Ramos (cell line): Measurements from ENCODE around the gene RAPGEF1.

Experiments used
- in situ Hi-C: fragments of 300-500 bp; cut with MboI; formaldehyde crosslinking; loops from one replicate; pipeline ENCODE4 v1.14.3; 2022; ENCODE audit warnings: low sequenced_read_pairs; ENCODE audit not compliant: unreplicated experiment

RAPGEF1 gene

DNA sequence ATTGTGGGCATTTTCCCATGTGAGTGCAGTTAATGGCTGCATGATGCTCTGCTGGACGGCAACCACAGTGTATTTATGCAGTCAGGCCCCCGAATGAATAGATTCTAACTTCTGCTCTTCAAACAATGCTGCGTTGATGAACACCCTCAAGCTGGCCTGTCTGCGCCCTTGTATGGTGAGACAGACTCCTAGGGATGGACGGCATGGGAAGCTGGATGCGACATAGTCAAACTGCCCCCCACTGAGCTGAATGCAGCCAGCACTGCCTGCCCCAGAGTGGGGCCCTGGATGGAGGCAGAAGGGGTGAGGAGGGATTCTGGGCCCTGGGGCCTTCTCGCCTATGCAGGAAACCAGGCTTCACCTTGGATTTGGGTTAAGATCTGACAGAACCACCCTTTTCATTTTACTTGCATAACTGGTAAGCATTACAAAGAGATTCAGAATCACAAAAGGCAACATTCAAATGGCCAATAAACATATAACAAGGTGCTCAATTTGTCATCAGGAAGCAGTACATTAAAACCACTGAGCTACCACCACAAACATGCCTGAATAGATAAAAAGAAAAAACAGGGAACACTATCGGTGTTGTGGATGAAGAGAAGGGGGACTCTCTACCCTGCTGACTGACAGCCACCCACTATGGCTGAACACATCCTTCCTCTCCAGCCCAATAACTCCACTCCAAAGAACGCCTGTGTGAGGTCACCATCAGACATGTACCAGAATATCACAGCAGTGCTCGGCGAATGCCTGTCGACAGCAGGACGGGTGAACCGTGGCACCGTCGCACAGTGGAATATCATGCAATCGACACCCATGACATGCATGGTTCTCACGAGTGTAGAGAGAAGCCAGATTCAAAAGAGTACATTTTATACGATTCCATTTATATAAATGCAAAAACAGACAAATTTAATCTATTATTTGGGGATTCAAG lies 79.1 kb downstream of the RAPGEF1 start:
- in situ Hi-C loops: loop anchor here (25.0 kb wide), 1 partner anchor 727 kb away; no protein-coding TSS in a partner anchor

DNA sequence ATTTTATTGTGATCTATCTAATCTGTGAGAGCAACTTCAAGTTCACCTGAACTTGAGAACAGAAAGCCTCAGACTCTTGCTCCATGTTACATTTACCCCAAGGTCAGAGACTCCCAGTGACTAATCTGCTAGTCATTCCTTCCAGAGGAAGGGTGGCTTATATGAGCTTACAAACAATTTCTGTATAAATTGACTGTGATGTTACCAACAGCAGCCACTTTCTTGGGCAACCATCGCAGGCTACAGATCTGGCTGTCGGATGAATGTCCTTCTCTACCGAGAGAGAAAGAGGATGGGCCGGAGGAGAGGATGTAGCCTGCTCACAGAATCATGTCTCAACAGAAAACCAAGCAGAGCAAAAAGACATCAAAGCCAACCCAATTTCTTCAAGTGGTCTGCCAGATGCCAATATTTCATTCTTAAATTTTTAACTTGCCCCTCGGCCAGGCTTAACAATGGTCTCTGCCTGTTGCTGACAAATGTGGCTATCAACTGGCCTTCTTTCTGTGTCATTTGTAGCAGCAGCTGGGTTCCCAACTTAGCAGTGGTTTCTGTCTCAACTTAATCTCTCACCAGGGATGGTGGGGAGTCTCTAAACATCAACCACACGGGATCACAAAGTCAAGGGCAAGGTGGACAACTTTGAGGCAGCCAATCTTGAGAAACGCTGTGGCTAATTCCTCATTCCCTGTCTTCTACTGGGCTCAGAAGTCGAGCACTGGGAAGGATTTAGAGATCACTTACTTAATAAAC lies 81.3 kb downstream of the RAPGEF1 start:
- in situ Hi-C loops: loop anchor here (5.0 to 25.0 kb wide), 2 partner anchors 84 to 729 kb away; partner anchors contain the start of gene RAPGEF1

DNA sequence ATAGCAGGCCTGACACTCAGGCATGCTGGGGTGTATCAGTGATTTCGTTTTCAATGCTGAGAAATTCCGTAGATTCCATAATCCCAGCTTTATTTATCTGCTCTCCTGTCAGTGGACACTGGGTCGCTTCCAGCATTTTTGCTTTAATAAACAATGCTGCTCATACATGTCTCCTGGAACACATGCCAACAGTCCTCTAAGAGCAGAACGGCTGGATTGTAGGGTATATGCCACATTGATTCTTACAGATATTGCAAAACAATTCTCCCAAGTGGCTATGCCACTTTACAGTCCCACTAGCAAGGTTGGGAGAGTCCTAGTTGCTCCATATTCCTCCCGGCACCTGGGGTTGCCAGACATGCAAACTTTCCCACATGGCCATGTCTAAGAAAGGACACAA lies 81.9 kb downstream of the RAPGEF1 start:
- in situ Hi-C loops: loop anchor here (5.0 to 25.0 kb wide), 2 partner anchors 84 to 729 kb away; partner anchors contain the start of gene RAPGEF1

DNA sequence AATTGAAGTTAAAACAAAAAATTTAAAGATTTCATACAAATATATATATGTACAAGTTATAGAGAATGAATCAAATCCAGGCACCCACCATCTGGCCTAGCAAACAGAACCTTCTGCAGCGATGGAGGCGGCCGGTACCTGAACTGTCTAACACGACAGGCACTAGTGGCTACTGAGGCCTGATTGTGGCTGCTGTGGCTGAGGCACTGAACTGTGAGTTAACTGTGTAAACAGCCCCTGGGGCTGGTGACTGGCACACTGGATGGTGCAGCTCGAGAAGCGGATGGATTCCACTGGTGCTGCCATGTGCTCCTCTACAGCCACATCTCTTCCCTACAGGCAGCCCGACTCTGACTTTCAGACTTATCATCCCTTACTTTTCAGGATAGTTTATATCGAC lies 82.4 kb downstream of the RAPGEF1 start:
- in situ Hi-C loops: loop anchor here (5.0 to 25.0 kb wide), 2 partner anchors 85 to 730 kb away; partner anchors contain the start of gene RAPGEF1

DNA sequence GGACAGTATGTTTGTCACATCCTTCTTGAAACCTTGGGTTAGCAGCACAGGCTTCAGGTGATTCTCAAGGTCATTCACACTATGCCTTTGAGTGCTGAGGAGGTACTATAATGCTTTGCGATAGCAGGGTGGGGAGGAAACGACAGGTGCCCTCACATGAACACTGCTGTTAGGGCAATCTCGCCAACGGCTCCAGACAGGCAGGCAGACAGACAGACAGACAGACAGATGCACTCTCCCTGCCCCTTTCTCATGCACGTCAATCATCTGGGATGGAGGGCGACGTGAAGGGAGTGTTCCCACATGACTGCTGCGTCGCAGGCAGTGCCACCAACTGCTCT lies 82.9 kb downstream of the RAPGEF1 start:
- in situ Hi-C loops: loop anchor here (5.0 to 25.0 kb wide), 2 partner anchors 85 to 730 kb away; partner anchors contain the start of gene RAPGEF1

DNA sequence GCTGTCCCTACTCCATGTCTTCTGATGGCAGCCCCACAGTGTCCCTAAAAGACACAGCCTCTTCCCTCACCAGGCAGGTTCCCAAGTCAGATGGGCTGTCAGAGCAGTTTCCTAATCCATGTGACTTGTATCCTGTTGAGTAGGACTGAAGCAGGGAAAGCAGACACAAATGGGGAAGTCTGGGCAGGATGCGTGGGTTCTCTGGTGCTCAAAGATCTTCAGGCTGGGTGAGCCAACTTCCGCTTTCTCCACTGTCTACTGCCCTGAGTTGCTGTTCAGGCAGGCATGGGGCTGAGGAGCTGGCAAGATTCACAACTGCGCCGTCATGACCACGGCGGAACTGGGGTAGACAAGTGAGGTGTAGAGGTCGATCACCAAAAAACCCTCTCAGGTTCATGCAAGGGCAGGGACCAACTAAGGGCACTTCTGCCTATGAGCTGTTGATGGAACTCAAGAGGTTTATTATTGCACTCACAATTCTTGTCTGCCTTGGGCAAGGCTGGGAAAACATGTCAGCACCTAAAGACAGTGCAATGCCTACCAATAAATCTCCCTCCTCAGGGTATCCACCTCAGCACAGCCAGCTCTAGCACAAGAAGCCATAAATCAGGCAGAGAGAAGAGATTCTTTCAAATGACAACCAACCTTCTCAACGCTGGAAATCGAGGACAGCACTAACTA lies 83.4 kb downstream of the RAPGEF1 start:
- in situ Hi-C loops: loop anchor here (5.0 to 25.0 kb wide), 2 partner anchors 86 to 731 kb away; partner anchors contain the start of gene RAPGEF1

DNA sequence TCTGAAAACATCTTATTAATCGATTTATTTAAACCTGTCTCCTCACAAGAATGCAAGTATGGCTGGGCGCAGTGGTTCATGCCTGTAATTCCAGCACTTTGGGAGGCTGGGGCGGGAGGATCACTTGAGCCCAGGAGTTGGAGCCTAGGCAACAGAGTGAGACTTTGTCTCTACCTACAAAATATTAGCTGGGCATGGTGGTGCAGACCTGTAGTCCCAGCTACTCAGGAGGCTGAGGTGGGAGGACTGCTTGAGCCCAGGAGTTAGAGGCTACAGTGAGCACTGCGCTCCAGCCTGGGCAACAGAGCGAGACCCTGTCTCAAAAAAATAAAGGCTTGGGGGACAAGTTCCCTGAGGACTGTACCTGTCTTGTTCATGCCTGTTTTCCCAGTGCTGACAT lies 85.5 kb downstream of the RAPGEF1 start:
- in situ Hi-C loops: loop anchor here (25.0 kb wide), 1 partner anchor 733 kb away; no protein-coding TSS in a partner anchor

DNA sequence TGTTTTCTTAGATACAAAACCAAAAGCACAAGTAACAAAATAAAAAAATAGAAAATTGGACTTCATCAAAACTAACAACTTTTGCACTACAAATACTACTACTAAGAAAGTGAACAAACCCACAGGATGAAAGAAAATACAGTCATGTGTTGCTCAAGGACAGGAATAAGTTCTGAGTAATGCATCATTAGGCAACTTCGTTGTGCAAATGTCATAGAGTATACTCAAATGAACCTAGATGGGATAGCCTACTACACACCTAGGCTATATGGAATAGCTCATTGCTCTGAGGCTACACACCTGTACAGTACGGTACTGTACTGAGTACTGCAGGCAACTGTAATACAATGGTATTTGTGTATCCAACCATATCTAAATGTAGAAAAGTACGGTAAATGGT lies 88.3 kb downstream of the RAPGEF1 start:
- in situ Hi-C loops: loop anchor here (25.0 kb wide), 1 partner anchor 736 kb away; no protein-coding TSS in a partner anchor

DNA sequence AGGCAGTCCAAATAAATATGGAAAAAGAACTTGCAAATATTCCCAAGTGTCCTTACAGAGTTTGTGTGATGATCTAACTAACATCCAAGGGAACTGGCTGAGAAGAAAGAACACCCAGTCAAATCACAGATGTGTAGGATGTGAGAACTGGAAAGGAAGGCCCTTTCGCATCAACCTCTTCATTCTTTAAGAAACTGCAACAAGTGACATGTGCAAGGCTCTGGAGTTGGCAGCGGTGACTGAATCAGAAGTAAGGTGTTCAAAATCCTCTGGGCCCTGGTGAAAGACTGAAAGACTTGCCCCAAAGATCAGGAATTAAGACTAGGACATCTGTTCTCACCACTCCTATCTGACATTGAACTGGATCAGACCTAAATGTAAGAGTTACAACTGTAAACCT lies 88.7 kb downstream of the RAPGEF1 start:
- in situ Hi-C loops: loop anchor here (25.0 kb wide), 1 partner anchor 736 kb away; no protein-coding TSS in a partner anchor

DNA sequence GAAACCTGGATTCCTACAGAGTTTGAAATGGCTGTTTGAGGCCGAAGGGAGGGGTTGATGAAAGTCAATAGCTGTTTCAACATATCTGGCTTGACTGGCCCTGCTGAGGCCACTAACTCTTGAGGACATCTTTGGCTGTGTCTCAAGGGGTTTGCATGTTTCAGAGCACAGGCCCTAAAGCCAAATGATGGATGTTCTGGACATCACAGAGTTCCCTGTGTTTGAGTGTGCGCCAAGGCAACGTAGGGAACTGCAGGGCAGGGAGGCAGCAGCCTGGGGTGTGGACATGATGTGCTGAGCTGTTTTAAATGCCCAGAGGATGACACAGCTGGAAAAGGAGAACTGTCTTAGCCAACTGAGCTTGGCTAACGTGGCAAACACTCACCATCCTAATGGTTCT lies 89.6 kb downstream of the RAPGEF1 start:
- in situ Hi-C loops: loop anchor here (25.0 kb wide), 1 partner anchor 737 kb away; no protein-coding TSS in a partner anchor

DNA sequence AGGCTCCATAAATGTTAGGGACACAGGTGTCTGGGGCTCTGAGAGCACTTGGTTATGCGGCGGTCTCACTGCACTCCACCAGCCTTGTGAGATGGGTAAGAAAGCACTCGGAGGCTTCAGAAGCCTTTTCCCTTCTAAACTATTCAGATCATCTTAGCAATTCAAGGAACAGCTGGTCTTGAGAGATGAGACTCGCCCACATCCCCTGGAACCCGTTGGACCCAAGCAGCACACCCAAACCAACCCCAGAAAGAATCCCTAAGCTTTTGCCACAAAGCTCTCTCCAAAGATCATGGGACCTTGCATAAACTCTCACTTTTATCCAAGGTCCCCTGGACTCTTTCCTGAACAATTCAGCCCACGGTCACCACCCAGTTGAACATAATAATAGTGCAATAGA lies 90.2 kb downstream of the RAPGEF1 start:
- in situ Hi-C loops: loop anchor here (25.0 kb wide), 1 partner anchor 738 kb away; no protein-coding TSS in a partner anchor

DNA sequence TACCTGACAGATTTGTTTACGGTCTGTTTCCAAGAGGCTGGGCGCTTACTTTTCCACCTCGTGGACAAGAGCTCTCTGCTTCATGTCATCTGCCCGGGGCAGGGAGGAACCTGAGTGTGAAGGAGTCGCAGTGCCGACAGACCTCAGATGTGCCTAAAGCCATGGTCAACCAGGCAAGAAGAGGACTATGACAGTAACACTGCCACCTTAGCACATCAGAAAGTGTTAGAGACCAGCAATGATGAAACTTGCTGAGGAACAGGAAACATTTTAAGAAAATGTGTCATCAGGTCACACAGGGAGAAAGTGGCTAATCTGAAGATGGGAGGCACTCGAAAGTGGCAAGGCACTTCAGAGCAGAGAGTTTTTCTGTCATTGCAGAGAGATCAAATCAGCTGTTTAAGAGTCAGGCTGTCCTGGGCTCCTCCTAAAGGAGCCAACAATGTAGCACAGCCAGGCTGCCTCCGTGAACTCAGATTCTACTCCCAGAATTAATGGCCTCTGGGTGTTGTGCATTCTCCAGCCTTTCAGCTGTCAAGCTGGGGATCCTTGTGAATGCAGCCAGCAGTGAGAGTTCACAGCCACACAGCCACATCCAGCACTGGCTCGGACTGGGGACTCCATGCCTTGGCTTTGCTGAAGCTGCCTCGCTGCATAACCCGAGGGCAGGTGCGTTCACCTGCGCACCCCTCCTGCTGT lies 94.6 kb downstream of the RAPGEF1 start:
- in situ Hi-C loops: no loop called here

DNA sequence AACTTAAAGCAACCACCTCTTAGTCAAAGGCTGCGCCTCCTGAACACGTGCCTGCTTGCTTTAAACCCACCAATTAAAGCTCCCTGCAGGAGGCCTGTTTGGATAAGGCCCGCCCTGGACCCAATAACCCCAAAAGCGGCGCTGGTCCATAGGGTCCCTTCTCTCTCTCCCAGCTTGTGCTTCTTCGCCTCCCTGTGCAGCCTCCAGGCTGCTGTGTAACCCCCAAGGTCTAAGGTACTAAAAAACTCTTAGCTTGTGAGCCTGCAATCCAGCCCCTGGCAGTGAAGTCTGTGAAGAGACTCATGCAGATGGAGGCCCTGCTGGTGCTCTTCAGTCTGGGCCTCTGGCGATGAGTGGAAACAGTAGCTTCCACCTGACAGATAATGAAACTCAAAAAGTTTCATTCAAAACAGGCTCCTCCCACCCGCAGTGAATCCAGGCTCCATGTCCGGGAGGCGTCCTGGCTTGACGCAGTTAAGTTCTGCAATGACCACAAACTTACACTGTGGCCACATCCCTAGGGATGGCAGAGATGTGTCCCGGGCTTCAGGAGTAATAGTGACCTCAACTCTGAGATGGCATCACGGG lies 97.3 kb downstream of the RAPGEF1 start:
- in situ Hi-C loops: no loop called here

DNA sequence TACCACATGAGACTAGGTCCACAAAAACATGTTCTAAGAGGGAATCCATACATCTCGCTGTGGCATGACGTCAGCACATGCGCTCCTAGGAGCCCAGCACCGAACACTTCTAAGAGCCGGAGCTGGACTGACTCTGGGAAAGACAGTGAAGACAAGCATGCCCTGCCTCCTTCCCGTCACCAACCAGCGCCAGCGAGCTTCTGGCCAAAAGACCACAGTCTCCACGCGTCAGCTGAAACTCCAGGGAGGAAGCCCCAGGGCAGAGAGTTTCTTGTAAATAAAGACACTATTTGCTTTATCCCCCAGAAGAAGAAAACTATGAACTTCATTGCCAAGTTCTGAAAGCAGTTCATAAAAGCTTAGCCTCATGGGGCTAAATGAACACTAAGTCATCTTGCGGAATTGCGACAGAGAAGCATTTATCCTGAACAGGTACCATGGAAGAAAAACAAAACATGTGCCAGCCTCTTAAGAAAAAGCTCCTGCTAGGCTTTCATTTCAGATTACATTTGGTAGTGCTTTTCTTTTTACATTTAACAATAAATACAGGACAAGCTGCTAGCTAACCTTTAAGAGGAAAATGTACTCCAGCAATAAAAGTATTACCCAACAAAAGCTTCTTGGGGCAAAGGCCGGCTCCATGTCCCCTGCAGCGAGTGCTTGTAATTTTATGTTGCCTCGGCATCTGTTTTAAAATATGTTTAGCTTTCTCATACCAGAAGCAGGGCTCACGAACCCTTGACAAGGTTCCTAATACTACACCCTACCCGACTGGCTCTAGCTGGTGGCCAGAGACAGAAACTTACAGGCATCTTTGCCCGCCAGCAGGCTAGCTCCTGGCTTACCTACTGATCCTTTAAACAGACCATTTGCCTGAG lies 98.0 kb downstream of the RAPGEF1 start:
- in situ Hi-C loops: no loop called here

DNA sequence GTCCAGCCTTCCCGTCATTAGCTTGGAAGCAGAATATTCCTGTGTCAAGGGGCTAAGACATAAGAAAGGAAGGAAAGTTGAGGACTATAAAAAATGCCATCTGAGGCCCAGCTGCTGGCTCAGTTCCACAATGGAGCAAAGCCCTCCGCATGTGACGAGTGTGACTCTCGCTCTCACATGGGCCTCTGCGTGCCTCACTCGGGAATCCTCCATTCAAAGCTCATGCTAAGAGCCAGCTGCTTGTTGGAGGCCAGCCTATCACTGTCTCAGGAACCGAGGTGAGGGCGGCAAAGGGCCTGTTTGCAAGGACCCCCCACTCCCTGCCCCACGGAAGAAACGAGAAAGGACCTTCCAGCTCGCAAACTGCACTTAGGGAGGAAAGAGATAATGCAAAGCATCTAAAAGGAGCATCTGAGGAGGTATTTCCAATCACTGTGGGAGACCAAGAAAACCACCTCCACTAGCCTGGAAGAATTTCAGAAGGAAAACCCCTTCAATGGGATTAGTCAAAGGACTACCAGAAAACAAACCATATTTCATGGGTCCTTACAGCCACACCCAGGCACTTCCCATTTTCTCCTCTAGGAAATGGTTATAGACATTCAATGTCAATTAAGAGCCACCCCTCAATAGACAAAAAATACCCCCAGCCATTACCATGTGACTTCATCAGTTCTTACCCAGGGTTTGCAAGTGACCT lies 99.3 kb downstream of the RAPGEF1 start:
- in situ Hi-C loops: no loop called here

DNA sequence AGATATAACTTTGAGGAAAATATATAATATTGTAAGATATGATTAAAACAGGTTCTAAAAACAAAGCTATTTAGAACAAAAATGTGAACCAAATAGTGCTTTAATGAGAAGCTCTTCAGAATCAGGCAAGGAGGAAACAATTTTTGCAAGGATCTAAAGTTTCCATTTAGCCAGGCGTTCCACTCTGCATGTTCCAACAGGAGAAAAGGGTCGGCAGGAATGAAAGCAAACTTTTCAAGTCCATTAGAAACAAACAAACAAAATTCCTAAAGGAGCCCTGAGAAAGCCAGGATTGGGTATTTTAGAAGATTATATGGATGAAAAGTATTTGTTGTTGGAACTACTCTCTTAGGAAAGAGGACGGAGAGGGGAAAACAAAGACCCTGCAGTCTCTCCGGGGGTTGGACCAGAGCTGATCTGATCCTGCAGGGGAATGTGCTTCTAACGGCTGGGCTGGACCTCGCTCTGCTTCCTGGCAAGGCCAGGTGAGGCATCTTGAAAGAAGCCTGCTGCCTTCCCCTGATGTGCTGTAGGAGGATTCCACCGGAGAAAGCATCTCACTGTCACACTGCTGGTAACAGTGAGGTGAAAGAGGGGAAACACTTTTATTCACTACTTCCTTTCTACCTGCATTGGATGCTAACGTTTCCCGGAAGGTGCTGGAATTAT lies 100.0 kb downstream of the RAPGEF1 start:
- in situ Hi-C loops: no loop called here

DNA sequence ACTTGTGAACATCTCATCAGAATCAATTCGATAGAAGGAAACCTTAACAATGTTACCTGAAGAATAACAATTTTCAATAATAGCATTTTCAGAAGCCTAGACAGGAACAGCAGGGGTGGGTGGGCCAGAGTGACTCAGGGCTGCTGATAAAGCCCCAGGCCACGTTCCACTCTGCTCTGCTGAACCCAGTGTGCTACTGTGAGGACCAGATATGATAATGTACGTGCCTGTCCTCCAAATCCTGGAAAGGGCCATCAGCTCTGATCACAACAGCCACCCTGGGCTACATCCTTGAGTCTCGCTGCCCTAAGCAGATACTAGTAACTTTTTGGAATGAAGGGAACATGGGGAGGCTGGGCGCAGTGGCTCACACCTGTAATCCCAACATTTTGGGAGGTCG lies 103.3 kb downstream of the RAPGEF1 start:
- in situ Hi-C loops: no loop called here
